ENCODE measurements around the gene IGSF3. TPM values are rescaled to one million over a fixed set of nuclear protein-coding genes. Genes with fewer than 3 reads are reported as not detected.

The IGSF3 gene
- total and polyA plus RNA-seq, 2 experiments from 2014 or later: 7.3 to 37.8 TPM

DNA sequence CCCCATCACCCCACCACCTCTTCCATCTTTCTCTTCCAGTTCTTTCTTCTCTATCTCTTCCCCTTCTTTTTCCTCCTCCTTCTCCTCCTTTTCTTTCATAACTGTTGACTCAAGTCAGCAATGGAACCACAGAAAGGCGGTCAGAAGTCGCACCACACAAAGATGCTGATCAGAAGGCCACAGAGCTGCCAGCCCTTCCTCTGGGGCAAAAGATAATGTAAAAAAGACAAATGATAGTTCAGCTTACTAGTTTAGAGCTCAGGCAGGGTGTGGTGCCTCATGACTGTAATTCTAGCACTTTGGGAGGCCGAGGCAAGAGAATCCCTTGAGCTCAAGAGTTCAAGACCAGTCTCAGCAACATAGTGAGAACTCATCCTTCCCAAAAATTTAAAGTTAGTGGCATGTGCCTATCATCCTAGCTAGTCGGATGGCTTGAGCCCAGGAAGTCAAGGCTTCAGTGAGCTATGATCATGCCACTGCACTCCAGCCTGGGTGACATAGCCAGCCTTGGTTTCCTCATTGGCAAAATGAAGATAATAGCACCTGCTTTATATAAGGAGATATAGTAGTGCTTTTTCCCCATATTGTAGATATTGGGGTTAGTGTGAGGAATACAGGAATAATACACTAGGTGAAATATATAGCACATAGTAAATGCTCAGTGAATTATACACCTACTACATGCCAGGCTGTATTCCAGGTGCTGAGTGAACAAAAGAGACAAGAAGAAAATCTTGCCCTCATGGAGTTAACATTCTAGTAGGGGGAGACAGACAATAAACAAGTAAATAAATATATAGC lies 12.5 kb upstream of the IGSF3 start:
- Mint-ChIP-seq H3K27me3 (ENCODE audit: insufficient read depth, low read depth, poor library complexity) (peaks cover 3% of the 10 kb centered on the region), H3K4me1 (no peaks in the 10 kb centered on the region), H3K36me3 (ENCODE audit: low read depth) (no peaks in the 10 kb centered on the region), H3K9me3 (no peaks in the 10 kb centered on the region), H3K27ac (no peak overlapping the region), H3K4me3 (no peak overlapping the region)
- Histone ChIP-seq H3K9me2 (ENCODE audit: insufficient read depth) (peaks cover 7% of the 10 kb centered on the region; the same call in 1 of the 2 replicates), H3K36me3 (ENCODE audit: insufficient read depth) (no peaks in the 10 kb centered on the region), H3F3A (replicated peaks; ENCODE audit: low read depth) (no peaks in the 10 kb centered on the region), H3K4me2 (no peak overlapping the region), H2AFZ (peak overlapping the region; percentile 47; the same call in 1 of the 2 replicates), H4K20me1 (replicated peaks; ENCODE audit: insufficient read depth) (no peaks in the 10 kb centered on the region), H3K27me3 (ENCODE audit: insufficient read depth) (no peaks in the 10 kb centered on the region), H3K4me1 (ENCODE audit: insufficient read depth) (no peaks in the 10 kb centered on the region), H3K79me2 (replicated peaks; ENCODE audit: insufficient read depth) (no peaks in the 10 kb centered on the region), H3K27ac (ENCODE audit: low read depth) (no peak overlapping the region), H3K4me3 (no peak overlapping the region)
- ATAC-seq (no peak), DNase-seq (ENCODE audit: low spot score) (no peak)
- TF ChIP-seq EZH2phosphoT487 (IDR thresholded peaks at IDR 0.05; ENCODE audit: unreplicated experiment): no peak
- no peak for TF ChIP-seq JUNB (IDR thresholded peaks at IDR 0.05; ENCODE audit: unreplicated experiment)
- TF ChIP-seq POLR2AphosphoS5 (IDR thresholded peaks at IDR 0.05; ENCODE audit: low read depth): no peak
- no peak for TF ChIP-seq NANOG (IDR thresholded peaks at IDR 0.05; ENCODE audit: borderline replicate concordance)
- no peak for TF ChIP-seq ZNF331 (CRISPR knock-in tag; IDR thresholded peaks at IDR 0.05; ENCODE audit: low read depth)
- no peak for TF ChIP-seq CREB1 (CRISPR knock-in tag; IDR thresholded peaks at IDR 0.05; ENCODE audit: low read depth)
- TF ChIP-seq, protein P1, sequence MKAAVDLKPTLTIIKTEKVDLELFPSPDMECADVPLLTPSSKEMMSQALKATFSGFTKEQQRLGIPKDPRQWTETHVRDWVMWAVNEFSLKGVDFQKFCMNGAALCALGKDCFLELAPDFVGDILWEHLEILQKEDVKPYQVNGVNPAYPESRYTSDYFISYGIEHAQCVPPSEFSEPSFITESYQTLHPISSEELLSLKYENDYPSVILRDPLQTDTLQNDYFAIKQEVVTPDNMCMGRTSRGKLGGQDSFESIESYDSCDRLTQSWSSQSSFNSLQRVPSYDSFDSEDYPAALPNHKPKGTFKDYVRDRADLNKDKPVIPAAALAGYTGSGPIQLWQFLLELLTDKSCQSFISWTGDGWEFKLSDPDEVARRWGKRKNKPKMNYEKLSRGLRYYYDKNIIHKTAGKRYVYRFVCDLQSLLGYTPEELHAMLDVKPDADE (IDR thresholded peaks at IDR 0.05): no peak
- TF ChIP-seq, protein P2, sequence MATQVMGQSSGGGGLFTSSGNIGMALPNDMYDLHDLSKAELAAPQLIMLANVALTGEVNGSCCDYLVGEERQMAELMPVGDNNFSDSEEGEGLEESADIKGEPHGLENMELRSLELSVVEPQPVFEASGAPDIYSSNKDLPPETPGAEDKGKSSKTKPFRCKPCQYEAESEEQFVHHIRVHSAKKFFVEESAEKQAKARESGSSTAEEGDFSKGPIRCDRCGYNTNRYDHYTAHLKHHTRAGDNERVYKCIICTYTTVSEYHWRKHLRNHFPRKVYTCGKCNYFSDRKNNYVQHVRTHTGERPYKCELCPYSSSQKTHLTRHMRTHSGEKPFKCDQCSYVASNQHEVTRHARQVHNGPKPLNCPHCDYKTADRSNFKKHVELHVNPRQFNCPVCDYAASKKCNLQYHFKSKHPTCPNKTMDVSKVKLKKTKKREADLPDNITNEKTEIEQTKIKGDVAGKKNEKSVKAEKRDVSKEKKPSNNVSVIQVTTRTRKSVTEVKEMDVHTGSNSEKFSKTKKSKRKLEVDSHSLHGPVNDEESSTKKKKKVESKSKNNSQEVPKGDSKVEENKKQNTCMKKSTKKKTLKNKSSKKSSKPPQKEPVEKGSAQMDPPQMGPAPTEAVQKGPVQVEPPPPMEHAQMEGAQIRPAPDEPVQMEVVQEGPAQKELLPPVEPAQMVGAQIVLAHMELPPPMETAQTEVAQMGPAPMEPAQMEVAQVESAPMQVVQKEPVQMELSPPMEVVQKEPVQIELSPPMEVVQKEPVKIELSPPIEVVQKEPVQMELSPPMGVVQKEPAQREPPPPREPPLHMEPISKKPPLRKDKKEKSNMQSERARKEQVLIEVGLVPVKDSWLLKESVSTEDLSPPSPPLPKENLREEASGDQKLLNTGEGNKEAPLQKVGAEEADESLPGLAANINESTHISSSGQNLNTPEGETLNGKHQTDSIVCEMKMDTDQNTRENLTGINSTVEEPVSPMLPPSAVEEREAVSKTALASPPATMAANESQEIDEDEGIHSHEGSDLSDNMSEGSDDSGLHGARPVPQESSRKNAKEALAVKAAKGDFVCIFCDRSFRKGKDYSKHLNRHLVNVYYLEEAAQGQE (IDR thresholded peaks at IDR 0.05; ENCODE audit: unreplicated experiment): no peak
- TF ChIP-seq EZH2 (IDR thresholded peaks at IDR 0.05; ENCODE audit: low read depth, unreplicated experiment): no peak
- TF ChIP-seq, protein P3, sequence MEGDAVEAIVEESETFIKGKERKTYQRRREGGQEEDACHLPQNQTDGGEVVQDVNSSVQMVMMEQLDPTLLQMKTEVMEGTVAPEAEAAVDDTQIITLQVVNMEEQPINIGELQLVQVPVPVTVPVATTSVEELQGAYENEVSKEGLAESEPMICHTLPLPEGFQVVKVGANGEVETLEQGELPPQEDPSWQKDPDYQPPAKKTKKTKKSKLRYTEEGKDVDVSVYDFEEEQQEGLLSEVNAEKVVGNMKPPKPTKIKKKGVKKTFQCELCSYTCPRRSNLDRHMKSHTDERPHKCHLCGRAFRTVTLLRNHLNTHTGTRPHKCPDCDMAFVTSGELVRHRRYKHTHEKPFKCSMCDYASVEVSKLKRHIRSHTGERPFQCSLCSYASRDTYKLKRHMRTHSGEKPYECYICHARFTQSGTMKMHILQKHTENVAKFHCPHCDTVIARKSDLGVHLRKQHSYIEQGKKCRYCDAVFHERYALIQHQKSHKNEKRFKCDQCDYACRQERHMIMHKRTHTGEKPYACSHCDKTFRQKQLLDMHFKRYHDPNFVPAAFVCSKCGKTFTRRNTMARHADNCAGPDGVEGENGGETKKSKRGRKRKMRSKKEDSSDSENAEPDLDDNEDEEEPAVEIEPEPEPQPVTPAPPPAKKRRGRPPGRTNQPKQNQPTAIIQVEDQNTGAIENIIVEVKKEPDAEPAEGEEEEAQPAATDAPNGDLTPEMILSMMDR (conservative IDR thresholded peaks at IDR 0.05; ENCODE audit: low read depth in 2 of 2): no peak
- TF ChIP-seq ZNF114 (CRISPR knock-in tag; IDR thresholded peaks at IDR 0.05): no peak
- TF ChIP-seq, protein P4, sequence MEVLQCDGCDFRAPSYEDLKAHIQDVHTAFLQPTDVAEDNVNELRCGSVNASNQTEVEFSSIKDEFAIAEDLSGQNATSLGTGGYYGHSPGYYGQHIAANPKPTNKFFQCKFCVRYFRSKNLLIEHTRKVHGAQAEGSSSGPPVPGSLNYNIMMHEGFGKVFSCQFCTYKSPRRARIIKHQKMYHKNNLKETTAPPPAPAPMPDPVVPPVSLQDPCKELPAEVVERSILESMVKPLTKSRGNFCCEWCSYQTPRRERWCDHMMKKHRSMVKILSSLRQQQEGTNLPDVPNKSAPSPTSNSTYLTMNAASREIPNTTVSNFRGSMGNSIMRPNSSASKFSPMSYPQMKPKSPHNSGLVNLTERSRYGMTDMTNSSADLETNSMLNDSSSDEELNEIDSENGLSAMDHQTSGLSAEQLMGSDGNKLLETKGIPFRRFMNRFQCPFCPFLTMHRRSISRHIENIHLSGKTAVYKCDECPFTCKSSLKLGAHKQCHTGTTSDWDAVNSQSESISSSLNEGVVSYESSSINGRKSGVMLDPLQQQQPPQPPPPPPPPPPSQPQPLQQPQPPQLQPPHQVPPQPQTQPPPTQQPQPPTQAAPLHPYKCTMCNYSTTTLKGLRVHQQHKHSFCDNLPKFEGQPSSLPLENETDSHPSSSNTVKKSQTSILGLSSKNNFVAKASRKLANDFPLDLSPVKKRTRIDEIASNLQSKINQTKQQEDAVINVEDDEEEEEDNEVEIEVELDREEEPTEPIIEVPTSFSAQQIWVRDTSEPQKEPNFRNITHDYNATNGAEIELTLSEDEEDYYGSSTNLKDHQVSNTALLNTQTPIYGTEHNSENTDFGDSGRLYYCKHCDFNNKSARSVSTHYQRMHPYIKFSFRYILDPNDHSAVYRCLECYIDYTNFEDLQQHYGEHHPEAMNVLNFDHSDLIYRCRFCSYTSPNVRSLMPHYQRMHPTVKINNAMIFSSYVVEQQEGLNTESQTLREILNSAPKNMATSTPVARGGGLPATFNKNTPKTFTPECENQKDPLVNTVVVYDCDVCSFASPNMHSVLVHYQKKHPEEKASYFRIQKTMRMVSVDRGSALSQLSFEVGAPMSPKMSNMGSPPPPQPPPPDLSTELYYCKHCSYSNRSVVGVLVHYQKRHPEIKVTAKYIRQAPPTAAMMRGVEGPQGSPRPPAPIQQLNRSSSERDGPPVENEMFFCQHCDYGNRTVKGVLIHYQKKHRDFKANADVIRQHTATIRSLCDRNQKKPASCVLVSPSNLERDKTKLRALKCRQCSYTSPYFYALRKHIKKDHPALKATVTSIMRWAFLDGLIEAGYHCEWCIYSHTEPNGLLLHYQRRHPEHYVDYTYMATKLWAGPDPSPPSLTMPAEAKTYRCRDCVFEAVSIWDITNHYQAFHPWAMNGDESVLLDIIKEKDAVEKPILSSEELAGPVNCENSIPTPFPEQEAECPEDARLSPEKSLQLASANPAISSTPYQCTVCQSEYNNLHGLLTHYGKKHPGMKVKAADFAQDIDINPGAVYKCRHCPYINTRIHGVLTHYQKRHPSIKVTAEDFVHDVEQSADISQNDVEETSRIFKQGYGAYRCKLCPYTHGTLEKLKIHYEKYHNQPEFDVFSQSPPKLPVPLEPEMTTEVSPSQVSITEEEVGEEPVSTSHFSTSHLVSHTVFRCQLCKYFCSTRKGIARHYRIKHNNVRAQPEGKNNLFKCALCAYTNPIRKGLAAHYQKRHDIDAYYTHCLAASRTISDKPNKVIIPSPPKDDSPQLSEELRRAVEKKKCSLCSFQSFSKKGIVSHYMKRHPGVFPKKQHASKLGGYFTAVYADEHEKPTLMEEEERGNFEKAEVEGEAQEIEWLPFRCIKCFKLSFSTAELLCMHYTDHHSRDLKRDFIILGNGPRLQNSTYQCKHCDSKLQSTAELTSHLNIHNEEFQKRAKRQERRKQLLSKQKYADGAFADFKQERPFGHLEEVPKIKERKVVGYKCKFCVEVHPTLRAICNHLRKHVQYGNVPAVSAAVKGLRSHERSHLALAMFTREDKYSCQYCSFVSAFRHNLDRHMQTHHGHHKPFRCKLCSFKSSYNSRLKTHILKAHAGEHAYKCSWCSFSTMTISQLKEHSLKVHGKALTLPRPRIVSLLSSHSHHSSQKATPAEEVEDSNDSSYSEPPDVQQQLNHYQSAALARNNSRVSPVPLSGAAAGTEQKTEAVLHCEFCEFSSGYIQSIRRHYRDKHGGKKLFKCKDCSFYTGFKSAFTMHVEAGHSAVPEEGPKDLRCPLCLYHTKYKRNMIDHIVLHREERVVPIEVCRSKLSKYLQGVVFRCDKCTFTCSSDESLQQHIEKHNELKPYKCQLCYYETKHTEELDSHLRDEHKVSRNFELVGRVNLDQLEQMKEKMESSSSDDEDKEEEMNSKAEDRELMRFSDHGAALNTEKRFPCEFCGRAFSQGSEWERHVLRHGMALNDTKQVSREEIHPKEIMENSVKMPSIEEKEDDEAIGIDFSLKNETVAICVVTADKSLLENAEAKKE (CRISPR knock-in tag; IDR thresholded peaks at IDR 0.05): no peak
